HG03575 (cell line): ENCODE measurements around the gene ANKRD49.
"Not testable (repeated sequence)": the region's sequence is repeated elsewhere in the genome, so short reads cannot be mapped to it uniquely, and the experiment has no call there.

ENCODE experiments used
- ATAC-seq: cut with Tn5 transposase; IDR thresholded peaks from one replicate; pipeline ENCODE4 v1.9.1; 2021; ENCODE audit not compliant: unreplicated experiment, insufficient number of reproducible peaks, low FRiP score; ENCODE audit errors: extremely low read depth

The ANKRD49 gene

GRCh38 chr11:94501522-94501921 lies 7.7 kb downstream of the ANKRD49 start:
- no peak for ATAC-seq

- ATAC-seq = no peak
These were observed 11.0 kb downstream of the ANKRD49 start for GRCh38 chr11:94504689-94505293.

DNA sequence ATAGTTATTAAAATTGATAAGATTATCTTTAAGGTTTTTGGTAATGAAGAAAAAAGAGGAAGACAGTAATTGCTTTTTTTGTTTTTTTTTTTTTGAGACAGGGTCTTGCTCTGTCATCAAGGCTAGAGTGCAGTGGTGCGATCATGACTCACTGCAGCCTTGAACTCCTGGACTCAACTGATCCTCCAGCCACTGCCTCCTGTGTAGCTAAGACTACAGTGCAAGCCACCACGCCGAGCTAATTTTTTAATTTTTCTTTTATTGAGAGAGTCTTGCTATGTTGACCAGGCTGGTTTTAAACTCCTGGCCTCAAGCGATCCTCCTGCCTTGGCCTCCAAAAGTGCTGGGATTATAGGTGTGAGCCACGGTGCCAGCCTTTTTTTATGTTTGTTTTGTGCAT lies 12.7 kb downstream of the ANKRD49 start:
- not testable (repeated sequence) for ATAC-seq

GRCh38 chr11:94507485-94507884 lies 13.7 kb downstream of the ANKRD49 start:
- ATAC-seq = no peak

DNA sequence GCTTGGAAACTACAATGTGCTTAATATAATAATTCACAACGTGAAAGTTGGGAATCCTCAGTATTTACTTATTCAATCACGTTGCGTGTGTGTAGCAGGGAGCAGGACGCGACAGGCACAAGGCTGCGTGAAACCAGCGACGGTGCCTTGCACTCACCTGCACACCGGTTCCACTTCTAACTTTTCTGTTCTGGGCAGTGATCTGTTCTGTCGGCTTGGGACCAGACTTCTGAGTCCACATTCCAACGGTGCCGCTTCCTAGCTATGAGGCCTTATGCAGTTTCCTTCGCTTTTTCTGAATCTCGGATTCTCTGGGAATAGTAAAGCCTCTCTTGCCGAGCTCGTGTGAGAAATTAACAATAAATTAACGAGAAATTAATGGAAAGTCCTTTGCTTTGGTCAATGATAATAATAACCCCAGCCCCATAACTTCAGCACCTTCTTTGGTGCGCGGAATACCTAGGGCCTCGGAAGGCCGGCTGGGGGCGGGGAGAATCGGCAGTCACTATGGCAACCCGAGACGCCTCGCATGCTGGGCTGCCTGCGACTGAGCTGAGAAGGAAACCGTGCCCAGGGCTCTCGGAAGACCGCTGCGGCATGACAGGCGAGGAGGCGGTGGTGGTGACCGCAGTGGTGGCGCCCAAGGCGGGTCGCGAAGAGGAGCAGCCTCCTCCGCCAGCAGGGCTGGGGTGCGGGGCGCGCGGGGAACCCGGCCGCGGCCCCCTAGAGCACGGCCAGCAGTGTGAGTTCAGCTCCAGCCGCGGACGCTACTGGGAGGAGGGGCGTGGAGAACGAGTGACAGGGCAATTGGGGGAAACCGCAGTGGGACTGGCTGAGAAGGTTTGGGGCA lies 18.4 kb downstream of the ANKRD49 start, which contains the start of gene C11orf97:
C11orf97 (plus strand) TSS at position 530 of the 850 bp plus-strand sequence; CDS start at position 598, 68 bp downstream.
- no peak for ATAC-seq

GRCh38 chr11:94513091-94513490 lies 19.3 kb downstream of the ANKRD49 start:
- no peak for ATAC-seq

- no peak for ATAC-seq
These were observed 21.6 kb downstream of the ANKRD49 start for GRCh38 chr11:94515398-94515797.

- no peak for ATAC-seq
These were observed 22.9 kb downstream of the ANKRD49 start for GRCh38 chr11:94516725-94517124.

DNA sequence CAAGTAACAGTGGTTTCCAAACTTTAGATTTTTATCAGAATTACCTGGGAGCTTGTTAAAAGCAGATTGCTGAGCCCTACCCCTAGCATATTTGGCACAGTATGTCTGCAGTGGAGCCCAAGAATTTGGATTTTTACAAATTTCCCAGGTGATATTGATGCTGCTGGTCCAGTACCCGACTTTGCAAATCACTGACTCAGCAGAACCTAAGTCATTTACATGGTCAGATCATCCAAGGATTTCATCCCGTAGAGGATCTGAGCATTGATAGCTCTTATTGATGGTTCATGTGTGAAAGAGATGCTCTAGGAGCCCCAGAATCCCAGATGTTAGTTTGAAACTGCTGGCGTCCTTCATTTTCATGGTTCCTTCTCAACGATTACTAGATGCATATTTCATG lies 24.5 kb downstream of the ANKRD49 start:
- no peak for ATAC-seq

GRCh38 chr11:94519478-94520084 lies 25.8 kb downstream of the ANKRD49 start:
- no peak for ATAC-seq

GRCh38 chr11:94521684-94522083 lies 27.9 kb downstream of the ANKRD49 start:
- ATAC-seq = no peak

DNA sequence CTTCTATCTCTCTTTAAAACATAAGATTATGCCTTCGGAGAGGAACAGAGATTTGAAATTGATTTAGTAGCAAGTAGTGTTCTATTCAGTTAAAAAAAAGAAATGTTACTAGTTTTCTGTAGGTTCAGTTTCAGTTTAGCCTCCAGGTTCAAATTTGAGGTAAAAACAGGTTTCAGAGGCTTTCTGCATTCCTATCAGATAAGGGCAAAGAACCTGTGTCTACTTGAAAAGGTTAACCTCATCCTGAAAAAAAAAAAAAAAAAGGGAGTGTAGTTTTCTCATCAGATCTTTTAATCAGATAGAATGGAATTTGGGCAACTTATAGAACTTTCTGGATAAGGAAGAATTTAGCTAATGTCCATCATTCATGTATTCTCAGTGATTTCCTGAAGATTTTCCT lies 30.6 kb downstream of the ANKRD49 start:
- ATAC-seq = no peak

DNA sequence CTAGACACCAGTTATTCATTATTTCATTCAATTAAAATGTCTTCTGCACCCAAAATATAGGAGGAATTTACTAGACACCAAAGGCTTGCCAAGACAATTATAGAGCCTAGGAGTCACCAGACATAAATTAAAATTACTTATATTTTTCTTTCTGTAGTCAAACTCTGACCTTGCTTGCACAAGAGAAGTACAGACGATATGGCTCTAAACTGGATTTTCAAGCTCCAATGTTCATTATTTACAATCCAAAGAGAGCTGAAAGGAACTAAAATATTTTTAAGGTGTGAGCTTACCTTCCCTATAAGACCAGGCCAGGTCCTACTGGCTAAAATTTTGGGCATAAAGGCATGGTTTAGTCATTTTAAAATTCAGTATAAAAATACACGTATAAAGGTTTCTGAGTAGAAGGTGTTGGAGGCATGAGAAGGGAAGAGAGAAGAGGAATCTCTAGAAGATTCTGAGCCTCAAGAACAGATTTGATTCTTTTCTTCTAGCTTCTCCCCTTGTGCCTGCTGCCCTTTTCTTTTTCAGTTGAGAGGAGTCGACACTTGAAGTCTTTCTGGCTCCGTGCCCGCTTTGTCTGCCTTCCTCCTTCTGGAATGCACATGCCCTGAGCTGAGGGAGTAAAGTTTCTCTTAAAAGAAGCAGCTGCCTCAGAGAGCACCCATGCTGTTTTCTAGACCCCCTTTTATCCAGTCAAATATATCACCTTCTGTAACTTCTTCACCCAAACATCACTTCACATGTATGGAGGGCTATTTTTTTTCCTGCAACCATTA lies 32.0 kb downstream of the ANKRD49 start:
- ATAC-seq = no peak

GRCh38 chr11:94526645-94527438 lies 33.1 kb downstream of the ANKRD49 start:
- ATAC-seq = no peak

GRCh38 chr11:94528551-94528950 lies 34.8 kb downstream of the ANKRD49 start:
- ATAC-seq = no peak

- no peak for ATAC-seq
These were observed 38.4 kb downstream of the ANKRD49 start for GRCh38 chr11:94532211-94532610.

DNA sequence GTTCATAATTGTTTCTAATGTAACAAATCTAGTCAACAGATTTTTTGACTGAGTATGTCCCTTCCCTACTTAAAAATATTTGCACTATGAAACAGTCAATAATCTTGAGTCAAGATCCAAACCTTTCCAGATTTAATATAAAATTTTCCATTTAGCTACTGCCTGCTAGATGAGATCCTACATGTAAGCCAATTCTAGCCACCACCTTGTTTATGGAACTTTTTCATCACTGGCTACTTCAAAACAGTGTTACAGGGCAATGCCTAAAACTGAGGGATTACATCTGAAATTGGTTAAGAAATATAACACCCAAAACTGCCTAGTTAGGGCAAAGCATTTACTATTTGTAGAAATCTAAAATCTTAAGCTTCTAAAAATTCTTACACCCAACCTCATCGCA lies 39.4 kb downstream of the ANKRD49 start:
- no peak for ATAC-seq
